Fibroblast of skin of left quadriceps (primary cell): ENCODE results near the gene SLC25A21.

Source experiments
- DNase-seq, 2 experiments: peaks; one replicate each; pipeline ENCODE4 v3.0.0-alpha.2; 2013; ENCODE audit warnings: low read depth in 2 of 2

SLC25A21 gene

GRCh38 chr14:37143475-37143874 is 28.9 kb downstream of the SLC25A21 start:
- no peak for DNase-seq

GRCh38 chr14:37142835-37143401 is 29.5 kb downstream of the SLC25A21 start:
- no peak for DNase-seq

GRCh38 chr14:37140176-37140575 is 32.2 kb downstream of the SLC25A21 start:
- DNase-seq, result no peak

GRCh38 chr14:37139710-37140109 is 32.7 kb downstream of the SLC25A21 start:
- DNase-seq, result no peak

GRCh38 chr14:37138898-37139297 is 33.5 kb downstream of the SLC25A21 start:
- no peak for DNase-seq

GRCh38 chr14:37133284-37133913 is 39.0 kb downstream of the SLC25A21 start:
- no peak for DNase-seq

- DNase-seq, result no peak
Observed at GRCh38 chr14:37131205-37131604, 41.2 kb downstream of the SLC25A21 start.

- DNase-seq, result no peak
Observed at GRCh38 chr14:37129047-37129446, 43.4 kb downstream of the SLC25A21 start.

GRCh38 chr14:37124614-37125013 is 47.8 kb downstream of the SLC25A21 start:
- DNase-seq, result no peak

- no peak for DNase-seq
Observed at GRCh38 chr14:37122919-37123639, 49.3 kb downstream of the SLC25A21 start.

GRCh38 chr14:37122288-37122687 is 50.1 kb downstream of the SLC25A21 start:
- peak; percentile 30 to 35 for DNase-seq

- DNase-seq, result no peak
Observed at GRCh38 chr14:37118673-37119366, 53.6 kb downstream of the SLC25A21 start.

- DNase-seq, result peak; percentile 12 to 27
Observed at GRCh38 chr14:37116933-37117849, 55.2 kb downstream of the SLC25A21 start.

GRCh38 chr14:37115406-37115805 is 57.0 kb downstream of the SLC25A21 start:
- no peak for DNase-seq

GRCh38 chr14:37114559-37114958 is 57.8 kb downstream of the SLC25A21 start:
- DNase-seq, result no peak

- DNase-seq, result no peak
Observed at GRCh38 chr14:37114002-37114401, 58.4 kb downstream of the SLC25A21 start.

- DNase-seq, result no peak
Observed at GRCh38 chr14:37098132-37098531, 74.3 kb downstream of the SLC25A21 start.

- DNase-seq, result no peak
Observed at GRCh38 chr14:37094502-37094901, 77.9 kb downstream of the SLC25A21 start.

GRCh38 chr14:37093364-37093763 is 79.0 kb downstream of the SLC25A21 start:
- DNase-seq, result no peak

- DNase-seq, result no peak
Observed at GRCh38 chr14:37091651-37092050, 80.8 kb downstream of the SLC25A21 start.

GRCh38 chr14:37090026-37090425 is 82.4 kb downstream of the SLC25A21 start:
- no peak for DNase-seq
